Psoas muscle (tissue), 8 donors: Measurements from ENCODE around the gene MME. TPM values are rescaled to one million over a fixed set of nuclear protein-coding genes. Genes with fewer than 3 reads are reported as not detected.

Experiments used
- ATAC-seq, 4 donors: fragments of 200-7000 bp; cut with Tn5 transposase; one replicate each; pipeline ENCODE4 v1.9.1; 2020; ENCODE audit warnings: moderate library complexity in 3 of 4, mild to moderate bottlenecking in 2 of 4
- DNase-seq, 2 donors: peaks; one replicate each; pipeline ENCODE4 v3.0.0-alpha.2; 2020
- H3K27ac ChIP-seq: fragments of 200-600 bp; one replicate; pipeline ENCODE4 v1.8.0; 2022
- H3K27me3 ChIP-seq, 3 donors: fragments of 200-600 bp in 1 of 3; one replicate each; pipeline versions ENCODE4 v1.6.1 to v1.8.0; 2013 to 2022; ENCODE audit warnings: low read length in 2 of 3, mild to moderate bottlenecking in 2 of 3, moderate library complexity in 1 of 3; ENCODE audit not compliant: insufficient read depth in 3 of 3
- H3K36me3 ChIP-seq, 2 donors: fragments of 200-600 bp in 1 of 2; one replicate each; pipeline versions ENCODE4 v1.6.1 to v1.8.0; 2013 to 2022; ENCODE audit warnings: low read depth in 1 of 2, mild to moderate bottlenecking in 1 of 2, moderate library complexity in 1 of 2; ENCODE audit not compliant: insufficient read depth in 1 of 2
- H3K4me1 ChIP-seq: fragments of 200-600 bp; one replicate; pipeline ENCODE4 v1.8.0; 2022
- H3K4me3 ChIP-seq: fragments of 200-600 bp; one replicate; pipeline ENCODE4 v1.8.0; 2022; ENCODE audit warnings: mild to moderate bottlenecking
- H3K9me3 ChIP-seq: fragments of 200-600 bp; one replicate; pipeline ENCODE4 v1.8.0; 2022
- CTCF ChIP-seq: fragments of 200-600 bp; IDR thresholded peaks from one replicate; pipeline ENCODE4 v1.8.0; 2022; ENCODE audit warnings: antibody characterized with exemption
- WGBS, 3 donors: extraction: QIAGEN DNeasy Blood & Tissue Kit; methylation state at CpG; one replicate each; pipeline versions ENCODE4 v1.1.6 to v1.1.7; 2013; 5-methylcytosine and 5-hydroxymethylcytosine counted together
- intact Hi-C, 2 donors: fragments of 100-400 bp; cut with DNase I; formaldehyde crosslinking; loops; one replicate each; pipeline versions ENCODE4 v1.11.0 to v1.14.2; 2022
- polyA plus RNA-seq, 3 donors: library from polyadenylated mRNA; stranded (reverse); fragments of 200-250 nt; gene quantifications; one replicate each; pipeline ENCODE4 v1.2.3, GENCODE V29; 2013
- total RNA-seq, 4 donors: library from RNA; stranded (reverse); fragmentation: NEBNext Ultra II Directional in 2 of 4; extraction: Animal tissue kit (Norgen Biotek cat#: 25700) in 2 of 4; gene quantifications; one replicate each; pipeline versions ENCODE4 v1.2.1 to v1.2.4, GENCODE V29; 2021 to 2023
- donor health status: healthy with polysubstance abuse.
- donor health status: DM: no; HTN: no; CAD: no; lungs with moderate emphysema.
- donor health status: Bipolar disorder and iron deficiency.
- donor health status: healthy.
- donor health status: DM: yes; HTN: yes; CAD: no.
- donor health status: DM: no; HTN: no; CAD: no.
- donor health status: DM: no; HTN: no; CAD: no.
- donor health status: DM: yes; HTN: yes; CAD: no.

The MME gene
- total and polyA plus RNA-seq, 7 donors, result 10.3 to 44.1 (median 38.5) TPM

DNA sequence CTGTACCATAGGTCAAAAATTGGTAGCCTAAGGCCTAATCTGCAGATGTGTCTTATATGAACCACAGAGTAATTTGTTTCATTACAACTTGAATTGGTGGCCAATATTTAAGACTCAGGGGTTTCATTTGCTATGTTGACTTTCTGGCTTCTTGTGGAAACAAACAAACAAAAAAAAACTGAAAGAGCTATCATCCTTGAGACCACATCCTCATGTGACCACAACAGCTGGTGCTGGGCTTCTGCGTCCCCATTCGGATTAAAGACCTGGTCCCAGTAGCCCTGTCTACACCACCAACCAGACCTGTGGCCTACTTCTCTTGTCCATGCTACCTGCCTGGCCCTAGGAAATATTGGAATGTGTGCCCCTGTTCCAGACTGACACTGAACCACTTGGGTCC is 151.7 kb downstream of the MME start:
- intact Hi-C loops, result loop anchor here (2.0 to 5.0 kb wide), 5 partner anchors 37 to 164 kb away; partner anchors contain the start of gene STRIT1 (in 2 of the 2)
- 53 to 80% (median 71%) methylated on average over 2 of the region's 2 CpGs for WGBS, 3 donors
- Histone ChIP-seq H3K36me3 (no peaks in the 10 kb centered on the region), H3K4me3 (no peak overlapping the region), H3K27me3 (no peaks in the 10 kb centered on the region), H3K27ac (peak overlapping the region; percentile 93), H3K4me1 (peaks cover 27% of the 10 kb centered on the region), H3K9me3 (peaks cover 7% of the 10 kb centered on the region)
- no peak for TF ChIP-seq CTCF
- ATAC-seq (no peak), DNase-seq (no peak)

GRCh38 chr3:155232605-155233004 is 152.5 kb downstream of the MME start:
- intact Hi-C loops, result loop anchor here (2.0 to 5.0 kb wide), 5 partner anchors 38 to 165 kb away; partner anchors contain the start of gene STRIT1 (in 2 of the 2)
- peak; percentile 77 to 88 for DNase-seq
- peak overlapping the region; percentile 93 for H3K27ac ChIP-seq
- H3K4me1 ChIP-seq, result peaks cover 27% of the 10 kb centered on the region
- peaks cover 7% of the 10 kb centered on the region for H3K9me3 ChIP-seq
- peak overlapping the region; percentile 32 for H3K4me3 ChIP-seq
- peak; percentile 91 to 95 (median 92) for ATAC-seq
- TF ChIP-seq CTCF, result no peak
- 19 to 31% (median 23%) methylated on average over 3 of the region's 3 CpGs for WGBS, 3 donors
- no peaks in the 10 kb centered on the region for H3K27me3 ChIP-seq
- H3K36me3 ChIP-seq, result no peaks in the 10 kb centered on the region

DNA sequence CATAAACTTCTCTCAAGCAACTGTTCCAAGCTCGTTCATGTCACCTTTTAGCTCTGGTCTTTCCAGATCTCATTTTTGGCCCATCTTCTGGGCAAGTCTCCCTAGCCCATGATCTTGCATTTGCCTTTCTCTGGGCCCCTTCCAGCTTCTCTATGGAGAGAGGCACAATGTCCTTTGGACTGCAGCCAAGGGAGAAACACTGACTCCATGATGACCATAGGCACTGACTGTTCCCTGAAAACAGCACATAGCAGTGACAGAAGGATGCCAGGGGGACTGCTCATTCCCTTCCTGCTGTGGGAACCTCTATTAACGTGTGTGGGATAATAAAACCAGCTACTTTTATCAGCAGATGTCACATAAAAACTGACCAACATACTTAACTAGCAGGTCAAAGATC is 153.1 kb downstream of the MME start:
- ATAC-seq, result peak; percentile 87 to 90 (median 88)
- no peaks in the 10 kb centered on the region for H3K36me3 ChIP-seq
- no peak for TF ChIP-seq CTCF
- intact Hi-C loops, result loop anchor here (2.0 to 5.0 kb wide), 5 partner anchors 38 to 166 kb away; partner anchors contain the start of gene STRIT1 (in 2 of the 2)
- peak; percentile 58 to 80 for DNase-seq
- H3K9me3 ChIP-seq, result peaks cover 7% of the 10 kb centered on the region
- H3K27me3 ChIP-seq, result no peaks in the 10 kb centered on the region
- peak overlapping the region; percentile 32 for H3K4me3 ChIP-seq
- WGBS, 3 donors, result 6 to 8% (median 7%) methylated on average over 2 of the region's 2 CpGs
- peak overlapping the region; percentile 93 for H3K27ac ChIP-seq
- H3K4me1 ChIP-seq, result peaks cover 27% of the 10 kb centered on the region

Other genes with a start within 250 kb of the MME start
- 1,000 to 10,000 TPM in 2 of 4 donors, 100 to 1,000 TPM in 2; 714 to 1,417 (median 917) TPM for gene STRIT1, start 213.4 kb downstream of the MME start, total RNA-seq
- 1,000 to 10,000 TPM in 2 of 3 donors, 100 to 1,000 TPM in 1; 856 to 1,389 (median 1,075) TPM for gene STRIT1, start 213.4 kb downstream of the MME start, polyA plus RNA-seq